Urinary bladder (tissue), 4 donors: ENCODE results near the gene ADA. TPM values are rescaled to one million over a fixed set of nuclear protein-coding genes. Genes with fewer than 3 reads are reported as not detected.
"Not testable (repeated sequence)": the region's sequence is repeated elsewhere in the genome, so short reads cannot be mapped to it uniquely, and the experiment has no call there.

Source experiments
- DNase-seq: peaks from one replicate; pipeline ENCODE4 v3.0.0-alpha.2; 2015; ENCODE audit errors: extremely low spot score
- H3K27ac ChIP-seq: one replicate; pipeline ENCODE4 v1.5.1; 2013; ENCODE audit warnings: low read depth, mild to moderate bottlenecking, moderate library complexity
- H3K36me3 ChIP-seq: one replicate; pipeline ENCODE4 v1.6.1; 2013; ENCODE audit warnings: mild to moderate bottlenecking, moderate library complexity; ENCODE audit not compliant: insufficient read depth
- H3K4me1 ChIP-seq: one replicate; pipeline ENCODE4 v1.6.1; 2013; ENCODE audit warnings: mild to moderate bottlenecking, moderate library complexity; ENCODE audit not compliant: insufficient read depth
- H3K4me3 ChIP-seq: one replicate; pipeline ENCODE4 v1.5.1; 2013; ENCODE audit warnings: low read depth, low read length
- WGBS: extraction: QIAGEN DNeasy Blood & Tissue Kit; methylation state at CpG from one replicate; pipeline ENCODE4 v1.1.7; 2013; 5-methylcytosine and 5-hydroxymethylcytosine counted together
- polyA plus RNA-seq: library from polyadenylated mRNA; stranded (reverse); fragments of 200-250 nt; gene quantifications from one replicate; pipeline ENCODE4 v1.2.3, GENCODE V29; 2013
- total RNA-seq: library from RNA; depleted of rRNA; stranded (reverse); fragments of >200 nt; gene quantifications from one replicate; pipeline ENCODE4 v1.2.3, GENCODE V29; 2014
- donor health status: healthy with polysubstance abuse.
- donor health status: healthy.

The ADA gene
- 2.2 TPM for total RNA-seq
- polyA plus RNA-seq: 6.5 TPM

- H3K27ac ChIP-seq: no peak within 1 kb of the TSS
- DNase-seq: no peak
- H3K4me3 ChIP-seq: peak within 1 kb of the TSS; percentile 78
- WGBS: under 1% methylated on average over 68 of the region's 68 CpGs
- H3K36me3 ChIP-seq: no peaks in the 10 kb centered on the region
- H3K4me1 ChIP-seq: peaks cover 2% of the 10 kb centered on the region
Observed at GRCh38 chr20:44651684-44652423, at the start of gene ADA. Gene ADA, minus strand, starts transcription at chr20:44651699. Its CDS starts 92 bp downstream, at chr20:44651607.

DNA sequence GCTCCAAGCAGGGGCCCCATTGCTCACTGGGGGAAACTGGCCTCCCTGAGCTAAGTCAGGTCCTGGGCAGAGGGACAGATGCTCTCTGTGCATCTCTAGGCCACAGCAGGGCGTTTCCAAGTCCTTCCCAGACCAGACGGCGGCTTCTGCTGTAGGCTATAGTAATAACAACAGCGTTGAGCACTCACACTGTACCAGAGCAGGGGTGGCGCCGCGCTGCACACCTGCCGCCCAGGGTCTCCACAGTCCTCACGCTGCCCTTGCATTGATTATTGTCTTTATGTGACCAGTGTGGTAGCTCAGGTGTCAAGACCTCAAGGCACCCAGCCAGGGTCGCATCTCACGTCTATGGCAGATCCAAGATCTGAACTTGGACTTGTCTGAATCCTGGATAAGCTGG lies 48.8 kb upstream of the ADA start:
- whole genome bisulfite sequencing: 94% methylated on average over 11 of the region's 11 CpGs
- H3K4me3 ChIP-seq: no peak overlapping the region
- H3K4me1 ChIP-seq: no peaks in the 10 kb centered on the region
- no peak for DNase-seq
- H3K36me3 ChIP-seq: no peaks in the 10 kb centered on the region
- no peak overlapping the region for H3K27ac ChIP-seq

- 40% methylated on average over 3 of the region's 3 CpGs for WGBS
- H3K27ac ChIP-seq: no peak overlapping the region
- H3K36me3 ChIP-seq: no peaks in the 10 kb centered on the region
- no peaks in the 10 kb centered on the region for H3K4me1 ChIP-seq
- DNase-seq: no peak
- no peak overlapping the region for H3K4me3 ChIP-seq
Observed at GRCh38 chr20:44698351-44698750, 46.9 kb upstream of the ADA start.

GRCh38 chr20:44697041-44697440 lies 45.5 kb upstream of the ADA start:
- not testable (repeated sequence) for H3K4me3 ChIP-seq, H3K27ac ChIP-seq, H3K4me1 ChIP-seq, DNase-seq, H3K36me3 ChIP-seq
- WGBS: 94% methylated on average over 5 of the region's 5 CpGs

- H3K4me1 ChIP-seq: no peaks in the 10 kb centered on the region
Observed at GRCh38 chr20:44696315-44696714, 44.8 kb upstream of the ADA start.

GRCh38 chr20:44695674-44696300 lies 44.3 kb upstream of the ADA start:
- H3K36me3 ChIP-seq: no peaks in the 10 kb centered on the region
- no peak overlapping the region for H3K4me3 ChIP-seq
- DNase-seq: no peak
- no peaks in the 10 kb centered on the region for H3K4me1 ChIP-seq
- H3K27ac ChIP-seq: no peak overlapping the region

More at GRCh38 chr20:44696315-44696714, 44.8 kb upstream of the ADA start:
- no peak for DNase-seq
- Histone ChIP-seq H3K4me3 (no peak overlapping the region), H3K36me3 (no peaks in the 10 kb centered on the region), H3K27ac (no peak overlapping the region)
- 92% methylated on average over 3 of the region's 3 CpGs for WGBS

GRCh38 chr20:44695295-44695673 lies 43.8 kb upstream of the ADA start:
- H3K27ac ChIP-seq: no peak overlapping the region
- no peaks in the 10 kb centered on the region for H3K36me3 ChIP-seq
- WGBS: 51% methylated on average over 2 of the region's 2 CpGs
- no peaks in the 10 kb centered on the region for H3K4me1 ChIP-seq
- no peak overlapping the region for H3K4me3 ChIP-seq
- DNase-seq: no peak

DNA sequence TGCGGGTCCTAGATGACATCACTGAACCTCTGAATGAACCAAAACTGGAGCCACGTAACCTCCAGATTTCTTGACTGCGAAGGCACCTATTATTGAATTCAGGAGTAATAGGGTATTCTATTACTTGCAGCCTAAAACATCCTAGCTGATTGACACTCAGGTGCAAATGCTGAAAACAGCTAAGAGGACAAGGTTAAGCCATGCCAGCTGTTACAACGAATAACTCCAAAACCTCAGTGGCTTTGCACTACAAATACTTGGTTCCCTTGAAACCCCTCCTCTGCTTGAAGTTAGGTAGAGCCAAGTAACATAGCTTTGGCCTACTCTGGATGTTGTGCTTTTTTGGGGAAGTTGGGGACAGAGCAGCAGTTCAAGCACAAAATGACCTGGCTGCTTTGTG lies 42.7 kb upstream of the ADA start:
- Histone ChIP-seq H3K27ac (no peak overlapping the region), H3K4me3 (no peak overlapping the region), H3K36me3 (no peaks in the 10 kb centered on the region), H3K4me1 (no peaks in the 10 kb centered on the region)
- 94% methylated on average over 4 of the region's 4 CpGs for WGBS
- no peak for DNase-seq

DNA sequence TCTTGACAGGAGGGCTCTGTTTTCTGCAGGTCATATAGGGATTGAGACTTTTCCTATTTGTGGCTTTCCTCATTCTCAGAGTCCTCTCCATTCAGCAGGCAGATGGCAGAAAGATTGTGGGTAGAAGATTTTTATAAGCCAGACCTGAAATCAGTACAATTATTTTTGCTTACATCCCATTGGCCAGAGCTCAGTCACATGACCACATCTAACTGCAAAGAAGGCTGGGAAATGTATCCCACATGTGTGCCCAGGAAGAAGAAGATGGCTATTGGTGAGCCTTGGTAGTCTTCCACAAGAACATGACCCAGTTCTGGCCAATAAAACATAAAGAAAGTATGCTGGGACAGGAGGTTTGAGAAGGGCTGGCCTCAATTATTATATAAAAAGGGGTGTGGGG lies 42.1 kb upstream of the ADA start:
- no peak for DNase-seq
- H3K27ac ChIP-seq: no peak overlapping the region
- H3K4me1 ChIP-seq: no peaks in the 10 kb centered on the region
- H3K36me3 ChIP-seq: no peaks in the 10 kb centered on the region
- H3K4me3 ChIP-seq: no peak overlapping the region

- no peak overlapping the region for H3K4me3 ChIP-seq
- H3K27ac ChIP-seq: no peak overlapping the region
- no peak for DNase-seq
- H3K4me1 ChIP-seq: no peaks in the 10 kb centered on the region
- H3K36me3 ChIP-seq: no peaks in the 10 kb centered on the region
- 29% methylated on average over 7 of the region's 7 CpGs for WGBS
Observed at GRCh38 chr20:44692932-44693480, 41.5 kb upstream of the ADA start.

DNA sequence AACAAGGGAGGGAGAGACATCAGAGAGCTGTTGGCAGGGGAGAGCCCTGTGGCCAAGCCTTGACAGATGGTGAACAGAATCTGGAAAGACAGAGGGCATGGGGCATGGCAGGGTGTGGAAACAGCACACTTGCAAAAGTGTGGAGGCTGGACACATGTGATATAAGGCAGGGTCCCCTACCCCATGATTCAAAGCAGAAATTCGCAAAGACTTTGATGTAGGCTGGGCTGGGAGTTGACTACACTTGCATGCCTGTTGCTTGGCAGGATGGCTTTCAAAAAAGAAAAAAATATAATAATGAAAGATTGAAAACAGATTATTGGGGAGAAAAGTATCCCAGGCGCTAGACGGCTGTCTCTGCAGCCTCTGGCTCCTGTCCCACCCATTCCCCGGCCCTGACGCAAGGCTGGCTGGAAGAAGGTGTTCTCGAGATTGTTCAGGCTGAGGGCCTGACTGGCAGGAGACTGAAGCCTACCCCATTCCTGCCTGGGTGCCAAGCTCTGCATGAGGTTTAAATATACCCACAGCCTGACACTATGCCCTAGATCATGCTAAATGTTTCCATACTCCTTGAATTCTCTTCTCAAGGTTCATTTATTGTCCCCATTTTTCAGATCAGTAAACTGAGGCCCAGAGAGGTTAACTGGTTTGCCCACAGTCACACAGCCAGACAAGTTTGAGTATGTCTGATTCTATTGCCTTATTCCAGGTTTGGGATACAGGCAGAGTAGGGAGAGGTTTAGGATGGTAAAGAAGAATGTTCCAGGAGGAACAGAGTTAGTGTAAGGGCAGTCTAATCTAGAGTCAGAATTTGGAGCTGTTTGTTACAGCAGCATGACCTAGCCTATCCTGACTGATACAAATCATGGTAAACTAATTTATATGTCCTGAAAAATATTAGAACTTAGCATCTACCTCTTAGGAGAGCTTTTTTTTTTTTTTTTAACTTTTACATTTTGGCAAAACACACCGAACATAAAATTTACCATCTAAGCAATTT lies 40.2 kb upstream of the ADA start:
- H3K36me3 ChIP-seq: no peaks in the 10 kb centered on the region
- DNase-seq: no peak
- no peak overlapping the region for H3K4me3 ChIP-seq
- WGBS: 55% methylated on average over 7 of the region's 7 CpGs
- no peak overlapping the region for H3K27ac ChIP-seq
- H3K4me1 ChIP-seq: no peaks in the 10 kb centered on the region

GRCh38 chr20:44690781-44691423 lies 39.4 kb upstream of the ADA start:
- 77% methylated on average over 9 of the region's 9 CpGs for WGBS
- Histone ChIP-seq H3K4me3 (no peak overlapping the region), H3K36me3 (no peaks in the 10 kb centered on the region), H3K27ac (no peak overlapping the region), H3K4me1 (no peaks in the 10 kb centered on the region)
- no peak for DNase-seq

GRCh38 chr20:44689809-44690208 lies 38.3 kb upstream of the ADA start:
- 64% methylated on average over 3 of the region's 3 CpGs for WGBS
- DNase-seq: no peak
- Histone ChIP-seq H3K4me3 (no peak overlapping the region), H3K27ac (no peak overlapping the region), H3K36me3 (no peaks in the 10 kb centered on the region), H3K4me1 (no peaks in the 10 kb centered on the region)
